Parathyroid adenoma (tissue), 2 donors: ENCODE results near the gene SAE1.

Experiments
- H2AFZ ChIP-seq: fragments of 300-600 bp; sonication (generic); one replicate; pipeline ENCODE4 v1.7.0; 2017; ENCODE audit warnings: antibody characterized with exemption, mild to moderate bottlenecking
- H3K27ac ChIP-seq: fragments of 300-600 bp; sonication (generic); one replicate; pipeline ENCODE4 v1.7.0; 2017
- H3K27me3 ChIP-seq: fragments of 300-600 bp; sonication (generic); one replicate; pipeline ENCODE4 v1.7.0; 2017; ENCODE audit warnings: low read length; ENCODE audit not compliant: control insufficient read depth, insufficient read depth
- H3K36me3 ChIP-seq: fragments of 300-600 bp; sonication (generic); one replicate; pipeline ENCODE4 v1.7.0; 2017; ENCODE audit warnings: low read length; ENCODE audit not compliant: control insufficient read depth, insufficient read depth
- H3K4me1 ChIP-seq: fragments of 300-600 bp; sonication (generic); one replicate; pipeline ENCODE4 v1.7.0; 2017; ENCODE audit warnings: control low read depth
- H3K4me2 ChIP-seq: fragments of 300-600 bp; sonication (generic); one replicate; pipeline ENCODE4 v1.7.0; 2017; ENCODE audit warnings: low read length
- H3K4me3 ChIP-seq: fragments of 300-600 bp; sonication (generic); one replicate; pipeline ENCODE4 v1.7.0; 2017; ENCODE audit warnings: low read depth, low read length
- H3K79me2 ChIP-seq: fragments of 300-600 bp; sonication (generic); one replicate; pipeline ENCODE4 v1.7.0; 2017; ENCODE audit warnings: control low read depth
- H3K9ac ChIP-seq: fragments of 300-600 bp; sonication (generic); one replicate; pipeline ENCODE4 v1.7.0; 2017; ENCODE audit warnings: mild to moderate bottlenecking
- H3K9me3 ChIP-seq: fragments of 300-600 bp; sonication (generic); one replicate; pipeline ENCODE4 v1.7.0; 2017; ENCODE audit warnings: low read length; ENCODE audit not compliant: control insufficient read depth
- CTCF ChIP-seq: fragments of 300-600 bp; sonication (generic); IDR thresholded peaks from one replicate; pipeline ENCODE4 v1.7.0; 2017; ENCODE audit warnings: antibody characterized with exemption, mild to moderate bottlenecking
- donor health status: primary hyperparathyroidism.

Gene SAE1

DNA sequence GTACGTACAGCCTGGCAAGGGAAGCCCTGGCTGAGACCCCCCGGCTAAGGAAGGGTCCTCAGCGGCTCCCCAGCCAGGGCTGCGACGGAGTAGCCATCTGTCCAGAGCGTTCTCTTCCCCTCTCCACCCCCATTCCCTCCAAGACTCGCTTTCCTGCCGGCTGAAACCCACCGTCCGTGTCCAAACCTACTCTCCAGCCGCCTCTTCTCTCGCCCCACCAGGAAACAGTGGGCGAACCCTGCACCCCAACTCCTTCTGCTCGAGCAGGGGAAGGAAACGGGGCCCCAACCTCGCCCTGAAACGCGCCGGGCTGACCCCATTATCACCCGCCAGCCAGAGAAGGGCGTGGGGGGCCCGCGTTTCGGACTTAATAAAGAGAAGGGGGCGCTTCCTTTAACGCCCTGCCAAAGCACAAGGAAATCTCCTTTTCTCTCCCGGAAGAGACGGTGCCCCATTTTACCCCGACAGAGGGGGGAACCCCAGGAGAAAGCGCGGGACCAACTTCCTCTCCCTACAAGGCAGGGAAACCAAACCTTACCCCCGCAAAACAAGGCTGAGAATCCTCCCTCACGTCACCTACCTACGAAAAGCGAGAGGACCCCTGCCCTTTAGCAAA is 19.5 kb upstream of the SAE1 start:
- Histone ChIP-seq H3K4me3 (peak overlapping the region; percentile 99), H3K79me2 (peaks cover 20% of the 10 kb centered on the region), H3K9me3 (no peaks in the 10 kb centered on the region), H3K36me3 (no peaks in the 10 kb centered on the region), H3K4me2 (peak overlapping the region; percentile 98), H3K4me1 (peaks cover 36% of the 10 kb centered on the region), H3K9ac (peak overlapping the region; percentile 100), H3K27ac (peak overlapping the region; percentile 99), H3K27me3 (no peaks in the 10 kb centered on the region), H2AFZ (peak overlapping the region; percentile 38)
- TF ChIP-seq CTCF: no peak

DNA sequence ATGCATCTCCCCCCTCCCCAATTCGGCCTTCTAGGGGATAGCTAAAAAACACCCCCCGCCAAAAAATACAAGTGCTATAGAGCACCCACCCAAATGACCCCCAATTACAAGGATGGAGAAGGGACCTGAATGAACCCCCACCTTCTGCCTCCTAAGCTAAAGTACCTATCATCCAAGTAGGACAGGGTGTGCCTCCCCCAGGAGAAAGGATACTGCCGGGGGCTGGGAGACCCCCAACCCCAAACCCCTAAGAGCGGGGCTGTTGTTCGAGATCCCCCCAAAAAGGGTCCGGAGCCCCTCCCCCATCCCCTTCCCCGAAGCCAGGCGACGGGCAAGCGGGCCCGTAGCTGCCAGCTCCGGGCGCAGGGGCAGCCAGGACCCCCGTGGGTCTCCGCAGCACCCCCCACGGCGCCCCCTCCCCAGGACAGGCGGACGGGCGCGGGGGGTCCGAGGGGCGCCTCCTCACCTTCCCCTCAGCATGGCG is 18.9 kb upstream of the SAE1 start:
- H3K27me3 ChIP-seq: no peaks in the 10 kb centered on the region
- no peaks in the 10 kb centered on the region for H3K9me3 ChIP-seq
- H3K36me3 ChIP-seq: no peaks in the 10 kb centered on the region
- peak overlapping the region; percentile 79 for H2AFZ ChIP-seq
- peak overlapping the region; percentile 99 for H3K4me3 ChIP-seq
- peak overlapping the region; percentile 100 for H3K9ac ChIP-seq
- peaks cover 33% of the 10 kb centered on the region for H3K4me1 ChIP-seq
- peak overlapping the region; percentile 98 for H3K4me2 ChIP-seq
- TF ChIP-seq CTCF: no peak
- peak overlapping the region; percentile 99 for H3K27ac ChIP-seq
- peaks cover 14% of the 10 kb centered on the region for H3K79me2 ChIP-seq

DNA sequence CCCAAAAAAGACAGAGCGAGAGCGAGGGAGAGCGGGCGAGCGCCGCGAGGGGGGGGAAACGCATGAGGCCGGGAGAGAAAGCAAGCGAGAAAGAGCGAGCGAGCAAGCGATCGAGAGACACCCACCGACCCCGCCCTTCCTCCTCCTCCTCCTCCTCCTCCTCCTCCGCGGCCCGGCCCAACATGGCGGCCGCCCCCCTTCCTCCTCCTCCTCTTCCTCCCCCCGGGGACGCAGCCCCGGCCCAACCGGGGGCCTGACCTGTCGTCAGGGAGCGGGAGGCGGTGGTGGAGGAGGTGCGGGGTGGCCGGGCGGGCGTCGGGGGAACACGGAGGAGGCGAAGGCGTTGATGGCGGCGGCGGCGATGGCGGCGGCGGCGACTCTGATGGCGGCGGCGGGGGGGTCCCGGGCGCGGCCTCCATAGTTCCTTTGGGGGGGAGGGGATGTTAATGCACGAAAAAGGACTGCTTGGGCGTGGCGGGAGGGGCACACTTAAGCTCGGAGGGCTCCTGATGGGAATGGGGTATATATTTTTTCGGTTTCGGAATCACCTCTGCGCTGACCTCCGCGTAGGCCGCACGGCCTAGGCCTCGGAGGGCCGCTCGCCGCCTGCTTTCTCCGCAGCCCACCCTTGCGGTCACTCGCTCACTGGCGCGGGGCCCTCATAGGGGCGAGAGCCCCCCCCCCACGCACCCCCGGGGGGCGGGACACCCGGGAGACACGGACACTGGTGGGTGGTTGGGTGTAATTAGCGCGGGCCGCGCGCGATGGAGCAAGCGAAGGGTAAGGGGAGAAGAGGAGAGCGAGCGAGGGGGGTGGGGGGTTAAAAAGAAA is 18.3 kb upstream of the SAE1 start:
- H2AFZ ChIP-seq: peak overlapping the region; percentile 79
- H3K9ac ChIP-seq: peak overlapping the region; percentile 100
- H3K36me3 ChIP-seq: no peaks in the 10 kb centered on the region
- H3K4me2 ChIP-seq: peak overlapping the region; percentile 98
- peak overlapping the region; percentile 99 for H3K27ac ChIP-seq
- no peaks in the 10 kb centered on the region for H3K27me3 ChIP-seq
- peaks cover 26% of the 10 kb centered on the region for H3K4me1 ChIP-seq
- peaks cover 10% of the 10 kb centered on the region for H3K79me2 ChIP-seq
- no peaks in the 10 kb centered on the region for H3K9me3 ChIP-seq
- TF ChIP-seq CTCF: peak; percentile 9
- H3K4me3 ChIP-seq: peak overlapping the region; percentile 99

DNA sequence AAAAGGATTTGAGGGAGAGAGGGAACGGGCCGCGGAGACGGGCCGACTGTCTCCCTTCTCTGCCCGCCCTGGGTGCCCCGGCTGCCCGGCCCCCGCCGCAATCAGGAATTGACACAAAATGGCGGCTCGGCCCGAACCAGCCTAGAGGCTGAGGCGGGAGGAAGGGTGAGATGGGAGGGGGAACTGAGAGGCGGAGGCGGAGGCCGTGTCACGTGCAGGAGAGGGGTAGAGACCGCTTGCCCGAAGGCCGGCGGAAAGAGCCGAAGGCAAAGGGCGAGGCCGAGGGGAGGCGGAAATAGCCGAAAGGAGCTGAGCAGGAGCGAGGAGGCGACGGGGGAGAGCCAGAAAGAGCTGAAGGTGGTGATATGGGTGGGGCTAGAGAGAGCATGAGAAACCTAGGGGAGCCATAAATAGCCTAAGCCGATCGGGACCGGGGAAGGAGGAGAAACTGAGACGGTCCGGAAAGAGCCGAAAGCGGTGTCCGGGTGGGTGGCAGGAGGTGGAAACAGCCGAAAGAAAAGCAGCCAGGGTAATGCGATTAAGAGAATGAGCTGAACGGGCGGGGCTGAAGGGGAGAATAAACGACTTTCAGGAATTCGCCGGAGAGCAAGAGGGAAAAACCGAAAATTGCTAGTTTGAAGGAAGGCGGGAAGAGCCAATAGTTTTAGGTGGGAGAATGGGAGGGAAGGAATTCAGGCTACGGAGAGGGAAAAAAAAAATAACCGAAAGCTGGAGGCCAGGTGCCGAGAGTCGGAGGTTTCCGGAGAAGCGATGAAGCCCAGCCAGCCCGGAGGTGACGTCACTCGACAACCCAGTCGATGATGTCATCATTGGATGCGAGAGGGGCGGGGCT is 17.4 kb upstream of the SAE1 start, which contains the start of gene ZC3H4:
Gene ZC3H4 (minus strand): TSS at position 780 of the 853 bp plus-strand sequence. CDS start 1,192 bp downstream, outside the sequence.
- Histone ChIP-seq H2AFZ (peak within 1 kb of the TSS; percentile 79), H3K27me3 (no peaks in the 10 kb centered on the region), H3K4me2 (peak within 1 kb of the TSS; percentile 98), H3K79me2 (peaks cover 6% of the 10 kb centered on the region), H3K4me1 (peaks cover 18% of the 10 kb centered on the region), H3K4me3 (peak within 1 kb of the TSS; percentile 99), H3K36me3 (no peaks in the 10 kb centered on the region), H3K9me3 (no peaks in the 10 kb centered on the region), H3K9ac (peak within 1 kb of the TSS; percentile 100), H3K27ac (peak within 1 kb of the TSS; percentile 99)
- no peak for TF ChIP-seq CTCF
